HL-60 (cell line): Measurements from ENCODE around the gene CSRNP3.

Source experiments
- DNase-seq, 2 experiments: peaks; one replicate each; pipeline ENCODE4 v3.0.0-alpha.2; 2010 to 2020; ENCODE audit warnings: low read depth in 1 of 2, low spot score in 1 of 2
- H3K27ac ChIP-seq: fragments of 250-450 bp; sonication (Bioruptor Pico); replicated peaks from 2 replicates; pipeline ENCODE4 v1.5.1; 2020; ENCODE audit warnings: mild to moderate bottlenecking, moderate library complexity
- H3K27me3 ChIP-seq: fragments of 250-450 bp; sonication (Bioruptor Pico); 2 replicates; pipeline ENCODE4 v1.5.1; 2021; ENCODE audit warnings: mild to moderate bottlenecking, moderate library complexity; ENCODE audit not compliant: insufficient read depth, poor library complexity, severe bottlenecking
- H3K4me3 ChIP-seq: replicated peaks from 2 replicates; pipeline ENCODE4 v1.5.1; 2011; ENCODE audit warnings: mild to moderate bottlenecking, control low read depth, low read length; ENCODE audit not compliant: insufficient read depth
- CTCF ChIP-seq: IDR thresholded peaks from one replicate; pipeline ENCODE4 v1.5.1; 2011; ENCODE audit warnings: low read length, control low read depth, inconsistent platforms; ENCODE audit not compliant: insufficient read depth
- GABPA ChIP-seq: IDR thresholded peaks from 2 replicates; pipeline ENCODE4 v1.6.1; 2012; ENCODE audit warnings: low read depth
- POLR2AphosphoS5 ChIP-seq: IDR thresholded peaks from 2 replicates; pipeline ENCODE4 v1.6.1; 2012; ENCODE audit warnings: low read depth
- SPI1 ChIP-seq: IDR thresholded peaks from 2 replicates; pipeline ENCODE4 v1.6.1; 2012; ENCODE audit warnings: low read depth, mild to moderate bottlenecking, borderline replicate concordance
- TF ChIP-seq, protein P1 (sequence below): IDR thresholded peaks from 2 replicates; pipeline ENCODE4 v1.6.1; 2012; ENCODE audit warnings: low read depth; ENCODE audit not compliant: insufficient replicate concordance

Gene CSRNP3

GRCh38 chr2:165549619-165550018 lies 80.1 kb downstream of the CSRNP3 start:
- no peak for TF ChIP-seq POLR2AphosphoS5

DNA sequence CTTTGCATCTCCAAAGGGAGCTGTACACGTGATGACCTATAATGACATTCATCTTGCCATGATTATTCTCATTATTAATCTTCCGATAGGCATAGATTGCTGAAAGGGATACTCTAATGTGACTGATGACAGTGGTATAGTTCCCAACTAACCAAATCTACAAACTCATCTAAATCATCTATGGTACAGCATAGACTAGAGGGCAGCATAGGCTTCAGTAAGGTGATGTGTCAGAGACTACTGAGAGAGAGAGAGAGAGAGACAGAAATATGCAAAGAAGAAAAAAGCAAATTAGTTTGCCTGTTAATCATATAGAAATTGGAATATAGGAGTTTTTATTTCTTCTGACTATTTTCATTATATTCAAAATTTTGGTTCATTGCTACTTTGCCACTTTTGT lies 89.3 kb downstream of the CSRNP3 start:
- TF ChIP-seq, protein P1, sequence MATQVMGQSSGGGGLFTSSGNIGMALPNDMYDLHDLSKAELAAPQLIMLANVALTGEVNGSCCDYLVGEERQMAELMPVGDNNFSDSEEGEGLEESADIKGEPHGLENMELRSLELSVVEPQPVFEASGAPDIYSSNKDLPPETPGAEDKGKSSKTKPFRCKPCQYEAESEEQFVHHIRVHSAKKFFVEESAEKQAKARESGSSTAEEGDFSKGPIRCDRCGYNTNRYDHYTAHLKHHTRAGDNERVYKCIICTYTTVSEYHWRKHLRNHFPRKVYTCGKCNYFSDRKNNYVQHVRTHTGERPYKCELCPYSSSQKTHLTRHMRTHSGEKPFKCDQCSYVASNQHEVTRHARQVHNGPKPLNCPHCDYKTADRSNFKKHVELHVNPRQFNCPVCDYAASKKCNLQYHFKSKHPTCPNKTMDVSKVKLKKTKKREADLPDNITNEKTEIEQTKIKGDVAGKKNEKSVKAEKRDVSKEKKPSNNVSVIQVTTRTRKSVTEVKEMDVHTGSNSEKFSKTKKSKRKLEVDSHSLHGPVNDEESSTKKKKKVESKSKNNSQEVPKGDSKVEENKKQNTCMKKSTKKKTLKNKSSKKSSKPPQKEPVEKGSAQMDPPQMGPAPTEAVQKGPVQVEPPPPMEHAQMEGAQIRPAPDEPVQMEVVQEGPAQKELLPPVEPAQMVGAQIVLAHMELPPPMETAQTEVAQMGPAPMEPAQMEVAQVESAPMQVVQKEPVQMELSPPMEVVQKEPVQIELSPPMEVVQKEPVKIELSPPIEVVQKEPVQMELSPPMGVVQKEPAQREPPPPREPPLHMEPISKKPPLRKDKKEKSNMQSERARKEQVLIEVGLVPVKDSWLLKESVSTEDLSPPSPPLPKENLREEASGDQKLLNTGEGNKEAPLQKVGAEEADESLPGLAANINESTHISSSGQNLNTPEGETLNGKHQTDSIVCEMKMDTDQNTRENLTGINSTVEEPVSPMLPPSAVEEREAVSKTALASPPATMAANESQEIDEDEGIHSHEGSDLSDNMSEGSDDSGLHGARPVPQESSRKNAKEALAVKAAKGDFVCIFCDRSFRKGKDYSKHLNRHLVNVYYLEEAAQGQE: no peak
- no peak for TF ChIP-seq CTCF
- TF ChIP-seq GABPA: no peak
- TF ChIP-seq SPI1: no peak
- TF ChIP-seq POLR2AphosphoS5: no peak
- no peak for DNase-seq
- H3K27ac ChIP-seq: no peak overlapping the region
- H3K4me3 ChIP-seq: no peak overlapping the region
- no peaks in the 10 kb centered on the region for H3K27me3 ChIP-seq

More at GRCh38 chr2:165549619-165550018, 80.1 kb downstream of the CSRNP3 start:
- Histone ChIP-seq H3K27ac (no peak overlapping the region), H3K4me3 (no peak overlapping the region), H3K27me3 (no peaks in the 10 kb centered on the region)
- no peak for DNase-seq

DNA sequence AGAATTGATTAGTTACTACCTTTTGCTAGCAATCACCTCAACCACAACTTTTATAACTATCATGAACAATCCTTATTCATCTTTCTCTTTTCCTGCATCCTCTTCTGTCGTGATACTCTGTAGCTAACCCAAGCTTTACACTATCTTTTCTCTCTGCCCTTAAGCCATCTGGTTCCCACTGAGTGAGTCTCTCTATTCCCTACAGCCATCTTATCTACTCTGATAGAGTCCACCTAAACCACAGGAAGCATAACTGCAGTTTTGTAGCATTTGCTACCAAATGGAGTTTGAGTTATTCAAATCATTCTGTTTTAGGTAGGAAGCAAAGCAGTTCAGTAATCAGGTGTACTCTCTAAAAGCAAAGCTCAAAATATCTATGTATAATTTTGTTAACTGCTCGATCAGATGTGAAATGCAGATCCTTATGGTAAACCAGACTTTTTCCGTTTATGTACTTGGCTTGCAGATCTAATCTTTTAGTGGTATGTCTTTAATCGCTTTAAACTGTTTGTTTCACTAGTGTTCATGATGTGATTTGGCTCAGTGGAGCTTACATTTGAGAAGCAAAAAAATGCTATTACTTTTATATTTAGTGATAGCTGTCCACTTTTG lies 91.0 kb downstream of the CSRNP3 start:
- no peak for DNase-seq
- no peak for TF ChIP-seq SPI1
- TF ChIP-seq, protein P1: no peak
- no peaks in the 10 kb centered on the region for H3K27me3 ChIP-seq
- H3K4me3 ChIP-seq: no peak overlapping the region
- H3K27ac ChIP-seq: no peak overlapping the region

DNA sequence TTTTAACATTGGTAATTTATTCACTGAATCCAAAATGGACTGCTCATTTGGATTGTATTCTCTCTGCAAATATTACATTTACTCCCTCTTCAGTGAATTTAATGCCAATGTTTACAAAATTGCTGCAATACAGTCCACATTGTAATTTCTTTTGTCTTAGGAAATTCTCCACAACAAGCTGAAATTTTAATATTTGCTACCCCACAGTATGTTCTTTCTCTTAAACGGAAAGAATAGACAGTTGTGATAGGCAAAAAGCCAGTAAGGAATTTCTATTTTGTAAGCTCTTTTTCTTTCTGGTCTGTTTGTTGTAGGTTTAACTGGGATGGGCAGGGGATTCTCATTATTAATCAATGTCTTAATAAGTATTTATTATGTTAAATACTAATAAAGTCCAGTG lies 92.0 kb downstream of the CSRNP3 start:
- Histone ChIP-seq H3K4me3 (no peak overlapping the region), H3K27ac (no peak overlapping the region), H3K27me3 (no peaks in the 10 kb centered on the region)
- no peak for DNase-seq
- TF ChIP-seq SPI1 (no peak), POLR2AphosphoS5 (no peak), GABPA (no peak)
- TF ChIP-seq, protein P1: no peak

DNA sequence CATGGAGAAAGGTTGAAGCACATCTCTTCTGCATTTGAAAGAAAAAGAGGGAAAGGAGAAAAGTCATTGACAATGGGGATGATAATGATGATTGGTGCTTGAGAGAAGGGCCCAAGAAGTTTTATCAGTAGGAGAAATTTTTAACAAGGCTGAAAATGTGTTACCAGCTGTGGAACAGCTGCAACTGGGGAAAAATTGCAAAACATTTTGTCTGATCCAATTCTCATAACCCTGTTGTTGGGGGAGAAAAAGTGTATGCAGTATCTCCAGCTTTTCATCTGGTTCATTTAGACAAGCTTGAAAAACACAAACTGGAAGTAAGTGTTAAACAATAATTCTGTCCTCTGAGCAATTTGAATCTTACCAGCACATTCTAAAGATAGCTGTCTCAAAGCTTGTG lies 92.7 kb downstream of the CSRNP3 start:
- Histone ChIP-seq H3K27ac (no peak overlapping the region), H3K4me3 (no peak overlapping the region), H3K27me3 (no peaks in the 10 kb centered on the region)
- DNase-seq: no peak
- TF ChIP-seq CTCF (no peak), POLR2AphosphoS5 (no peak)
